Calu3 (cell line): Measurements from ENCODE around the gene MLXIPL. TPM values are rescaled to one million over a fixed set of nuclear protein-coding genes. Genes with fewer than 3 reads are reported as not detected.

Experiments
- BruUV-seq: library from RNA; stranded (reverse); fragments of 400-500 nt; replicated peaks from 2 replicates; lab custom pipeline; 2021; lab: Mats Ljungman, UMichigan
- CTCF ChIA-PET: fragments of 300-600 bp; sonication (Branson Sonifier 250); formaldehyde crosslinking; loops from one replicate; lab custom pipeline; 2022; ENCODE audit warnings: antibody characterized with exemption; lab: Charles Lee
- DNase-seq: peaks from one replicate; pipeline ENCODE4 v3.0.0; 2022
- H3K27ac Mint-ChIP-seq: one replicate; pipeline ENCODE4 v1.8.0; 2022; ENCODE audit warnings: mixed read lengths; ENCODE audit not compliant: unreplicated experiment
- H3K27me3 Mint-ChIP-seq: one replicate; pipeline ENCODE4 v1.8.0; 2022; ENCODE audit warnings: mixed read lengths; ENCODE audit not compliant: unreplicated experiment
- H3K36me3 Mint-ChIP-seq: one replicate; pipeline ENCODE4 v1.8.0; 2022; ENCODE audit warnings: mild to moderate bottlenecking, moderate library complexity, mixed read lengths; ENCODE audit not compliant: insufficient read depth, unreplicated experiment
- H3K4me1 Mint-ChIP-seq: one replicate; pipeline ENCODE4 v1.8.0; 2022; ENCODE audit warnings: mild to moderate bottlenecking, low read depth, mixed read lengths; ENCODE audit not compliant: unreplicated experiment
- H3K4me3 Mint-ChIP-seq: one replicate; pipeline ENCODE4 v1.8.0; 2022; ENCODE audit warnings: mild to moderate bottlenecking, low read depth, moderate library complexity, mixed read lengths; ENCODE audit not compliant: unreplicated experiment
- H3K9me3 Mint-ChIP-seq: one replicate; pipeline ENCODE4 v1.8.0; 2022; ENCODE audit warnings: low read depth, mixed read lengths; ENCODE audit not compliant: unreplicated experiment
- CTCF ChIP-seq: fragments of 200-600 bp; IDR thresholded peaks from one replicate; pipeline ENCODE4 v1.8.0; 2022; ENCODE audit warnings: antibody characterized with exemption; ENCODE audit not compliant: unreplicated experiment
- intact Hi-C: fragments of 100-400 bp; cut with micrococcal nuclease; formaldehyde crosslinking; loops from one replicate; pipeline ENCODE4 v1.10.0; 2022; ENCODE audit not compliant: unreplicated experiment
- total RNA-seq: library from RNA; stranded (reverse); gene quantifications from 2 replicates; pipeline ENCODE4 v1.2.3, GENCODE V29; 2022

Gene MLXIPL
- total RNA-seq, 1 experiment from 2014 or later = 1.1 TPM

- peaks cover 31% of the 10 kb centered on the region for H3K36me3 Mint-ChIP-seq
- no peaks in the 10 kb centered on the region for H3K9me3 Mint-ChIP-seq
- no peaks in the 10 kb centered on the region for H3K27me3 Mint-ChIP-seq
- H3K27ac Mint-ChIP-seq = no peak overlapping the region
- H3K4me1 Mint-ChIP-seq = peaks cover 18% of the 10 kb centered on the region
- BruUV-seq = no TSS peak
- CTCF ChIA-PET = interaction anchor here (0.6 kb wide), 1 partner anchor 15 kb away, joined by 3 read pairs; no protein-coding TSS in a partner anchor
- intact Hi-C loops = no loop called here
- TF ChIP-seq CTCF = no peak
- H3K4me3 Mint-ChIP-seq = no peak overlapping the region
- DNase-seq = no peak
Observed at GRCh38 chr7:73560109-73560835, 64.0 kb downstream of the MLXIPL start.

- CTCF ChIA-PET = interaction anchor here (1.5 kb wide), 1 partner anchor 37 kb away, joined by 3 read pairs; no protein-coding TSS in a partner anchor
- Mint-ChIP-seq H3K4me3 (peak within 1 kb of the TSS; percentile 74), H3K4me1 (peaks cover 23% of the 10 kb centered on the region), H3K27me3 (no peaks in the 10 kb centered on the region), H3K27ac (peak within 1 kb of the TSS; percentile 97), H3K9me3 (no peaks in the 10 kb centered on the region), H3K36me3 (peaks cover 46% of the 10 kb centered on the region)
- TF ChIP-seq CTCF = no peak
- DNase-seq = peak; percentile 73
- TSS peak; percentile 82 for BruUV-seq
- intact Hi-C loops = no loop called here
Observed at GRCh38 chr7:73557397-73558257, 66.7 kb downstream of the MLXIPL start, which contains the start of gene BCL7B. Gene BCL7B (minus strand): TSS chr7:73557690. CDS start chr7:73557578, 112 bp downstream.

DNA sequence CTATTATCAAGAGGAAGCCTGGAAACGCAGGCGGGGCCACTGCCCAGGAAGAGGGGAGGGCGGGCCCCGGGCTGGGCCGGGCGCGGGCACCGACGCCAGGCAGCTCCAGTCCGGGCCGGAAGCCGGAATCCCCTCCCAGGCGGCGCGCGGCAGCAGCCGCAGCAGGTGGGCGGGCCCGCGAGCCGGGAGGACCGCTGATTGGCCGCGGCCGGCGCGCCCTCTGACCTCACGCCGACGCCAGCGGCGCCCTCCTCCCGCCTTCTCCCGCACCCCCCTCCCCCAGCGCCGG lies 67.3 kb downstream of the MLXIPL start:
- peak overlapping the region; percentile 97 for H3K27ac Mint-ChIP-seq
- CTCF ChIA-PET = interaction anchor here (0.6 to 1.5 kb wide), 2 partner anchors 37 to 50 kb away, joined by 3 to 4 read pairs; no protein-coding TSS in a partner anchor

More for the DNA sequence above, 67.3 kb downstream of the MLXIPL start:
- intact Hi-C loops = no loop called here
- DNase-seq = peak; percentile 94
- BruUV-seq = no TSS peak
- Mint-ChIP-seq H3K4me3 (peak overlapping the region; percentile 74), H3K9me3 (no peaks in the 10 kb centered on the region), H3K4me1 (peaks cover 23% of the 10 kb centered on the region), H3K27me3 (no peaks in the 10 kb centered on the region), H3K36me3 (peaks cover 49% of the 10 kb centered on the region)
- no peak for TF ChIP-seq CTCF
